T-cell (primary cell): ENCODE data around the gene FOXQ1. TPM values are rescaled to one million over a fixed set of nuclear protein-coding genes. Genes with fewer than 3 reads are reported as not detected.
"Not testable (repeated sequence)": the region's sequence is repeated elsewhere in the genome, so short reads cannot be mapped to it uniquely, and the experiment has no call there.

ENCODE experiments used
- ATAC-seq, 4 experiments: fragments of 200-7000 bp in 3 of 4; fragments of 150-1000 bp in 1 of 4; cut with Tn5 transposase; replicated peaks in 1 of 4; 1 replicate in 3 of 4; 2 replicates in 1 of 4; pipeline ENCODE4 v1.10.0; 2021; ENCODE audit warnings: moderate library complexity in 3 of 4, mild to moderate bottlenecking in 2 of 4, moderate number of reproducible peaks in 1 of 4
- CTCF ChIA-PET, 2 donors: fragments of 300-600 bp; sonication (Branson Sonifier 250); formaldehyde crosslinking; loops; one replicate each; lab custom pipeline; 2022; ENCODE audit warnings: antibody characterized with exemption in 2 of 2; lab: Charles Lee
- POLR2A ChIA-PET, 2 donors: fragments of 300-600 bp; sonication (Branson Sonifier 250); formaldehyde crosslinking; loops; one replicate each; lab custom pipeline; 2022; ENCODE audit warnings: antibody characterized with exemption in 2 of 2; lab: Charles Lee
- DNase-seq, 35 experiments: peaks; one replicate each; pipeline versions ENCODE4 v3.0.0 to v3.0.0-alpha.2; 2013 to 2023
- H3K27ac ChIP-seq: one replicate; pipeline ENCODE4 v1.5.1; 2013; ENCODE audit warnings: low read length
- H3K27me3 ChIP-seq, 2 experiments: replicated peaks in 1 of 2; 1 replicate in 1 of 2; 2 replicates in 1 of 2; pipeline versions ENCODE4 v1.6.1 to v1.7.0; 2013; ENCODE audit warnings: low read length in 1 of 2, mixed read lengths in 1 of 2; ENCODE audit not compliant: control insufficient read depth in 2 of 2, insufficient read depth in 2 of 2; ENCODE audit errors: extremely low read depth in 1 of 2
- H3K36me3 ChIP-seq, 2 donors: 1 replicate in 1 of 2; 2 replicates in 1 of 2; pipeline versions ENCODE4 v1.6.1 to v1.7.0; 2013; ENCODE audit warnings: low read length in 1 of 2; ENCODE audit not compliant: control insufficient read depth in 2 of 2, insufficient read depth in 1 of 2; ENCODE audit errors: extremely low read depth in 1 of 2
- H3K4me1 ChIP-seq, 2 experiments: 1 replicate in 1 of 2; 2 replicates in 1 of 2; pipeline versions ENCODE4 v1.6.1 to v1.7.0; 2013; ENCODE audit warnings: low read length in 2 of 2, mixed read lengths in 1 of 2; ENCODE audit not compliant: insufficient read depth in 2 of 2, control insufficient read depth in 1 of 2; ENCODE audit errors: extremely low read depth in 1 of 2
- H3K4me3 ChIP-seq, 2 donors: 1 replicate in 1 of 2; 2 replicates in 1 of 2; pipeline versions ENCODE4 v1.5.1 to v1.7.0; 2013; ENCODE audit warnings: mild to moderate bottlenecking in 2 of 2, low read length in 1 of 2, moderate library complexity in 1 of 2; ENCODE audit not compliant: control insufficient read depth in 1 of 2; ENCODE audit errors: extremely low read depth in 1 of 2
- H3K9me3 ChIP-seq: 2 replicates; pipeline ENCODE4 v1.7.0; 2013
- H3K27ac Mint-ChIP-seq, 2 donors: one replicate each; pipeline ENCODE4 v1.8.0; 2020 to 2021; ENCODE audit warnings: mild to moderate bottlenecking in 2 of 2, mixed read lengths in 2 of 2
- H3K27me3 Mint-ChIP-seq, 2 donors: one replicate each; pipeline ENCODE4 v1.8.0; 2021 to 2022; ENCODE audit warnings: mixed read lengths in 2 of 2
- H3K36me3 Mint-ChIP-seq: one replicate; pipeline ENCODE4 v1.8.0; 2021; ENCODE audit warnings: mixed read lengths
- H3K4me1 Mint-ChIP-seq, 3 donors: one replicate each; pipeline ENCODE4 v1.8.0; 2020 to 2022; ENCODE audit warnings: mixed read lengths in 3 of 3, mild to moderate bottlenecking in 1 of 3
- H3K4me3 Mint-ChIP-seq, 3 donors: one replicate each; pipeline ENCODE4 v1.8.0; 2020 to 2022; ENCODE audit warnings: mild to moderate bottlenecking in 3 of 3, mixed read lengths in 3 of 3, moderate library complexity in 3 of 3
- H3K9me3 Mint-ChIP-seq, 3 donors: one replicate each; pipeline ENCODE4 v1.8.0; 2020 to 2022; ENCODE audit warnings: mixed read lengths in 3 of 3
- WGBS: methylation state at CpG from one replicate; pipeline ENCODE4 v1.1.5; 2013; ENCODE audit warnings: missing lambda C conversion rate; ENCODE audit not compliant: insufficient coverage; 5-methylcytosine and 5-hydroxymethylcytosine counted together
- total RNA-seq, 35 experiments: library from RNA in 6 of 35; stranded (reverse) in 6 of 35; fragments of 120-200 nt in 1 of 35; gene quantifications; one replicate each; pipeline versions ENCODE4 v1.2.1 to v1.2.4 and lab custom pipeline; 2013 to 2026

The FOXQ1 gene
- total RNA-seq, 5 donors from 2014 or later (not counting 1 experiment from before 2014, with no cell fraction given), result 0.09 TPM; not detected in 4

- Histone ChIP-seq H3K4me1 (peaks cover 0 to 7% of the 10 kb centered on the region in 2 experiments), H3K4me3 (no peak overlapping the region), H3K27me3 (peaks cover 11 to 20% of the 10 kb centered on the region in 2 experiments), H3K27ac (no peak overlapping the region), H3K9me3 (no peaks in the 10 kb centered on the region), H3K36me3 (no peaks in the 10 kb centered on the region)
- no peak for ATAC-seq
- Mint-ChIP-seq H3K4me3 (peak overlapping the region in 2 of 3 donors; percentile 51 to 69), H3K27me3 (peaks cover 34 to 41% of the 10 kb centered on the region in 2 donors), H3K4me1 (peaks cover 17 to 21% (median 19%) of the 10 kb centered on the region in 3 donors), H3K36me3 (no peaks in the 10 kb centered on the region), H3K27ac (no peak overlapping the region), H3K9me3 (no peaks in the 10 kb centered on the region)
- 94% methylated on average over 30 of the region's 43 CpGs for WGBS
- DNase-seq, result no peak
- ChIA-PET CTCF (no interaction called here), POLR2A (no interaction called here)
Observed at GRCh38 chr6:1317302-1317815, 5.5 kb downstream of the FOXQ1 start.

- H3K36me3 Mint-ChIP-seq, result no peaks in the 10 kb centered on the region
- H3K27me3 Mint-ChIP-seq, result peaks cover 39 to 44% of the 10 kb centered on the region in 2 donors
- DNase-seq, result no peak
Observed at GRCh38 chr6:1318036-1318435, 6.1 kb downstream of the FOXQ1 start.

GRCh38 chr6:1318584-1318983, 6.7 kb downstream of the FOXQ1 start:
- H3K4me1 ChIP-seq, H3K27ac ChIP-seq, CTCF ChIA-PET, H3K9me3 ChIP-seq, H3K4me3 ChIP-seq, H3K36me3 ChIP-seq, H3K4me3 Mint-ChIP-seq, H3K36me3 Mint-ChIP-seq, H3K27ac Mint-ChIP-seq, POLR2A ChIA-PET, H3K9me3 Mint-ChIP-seq, ATAC-seq, DNase-seq: not testable (repeated sequence)
- peaks cover 11 to 22% of the 10 kb centered on the region in 2 experiments for H3K27me3 ChIP-seq
- peaks cover 39 to 44% of the 10 kb centered on the region in 2 donors for H3K27me3 Mint-ChIP-seq
- WGBS, result 82% methylated on average over 6 of the region's 22 CpGs
- peaks cover 17 to 20% (median 19%) of the 10 kb centered on the region in 3 donors for H3K4me1 Mint-ChIP-seq

More at GRCh38 chr6:1318036-1318435, 6.1 kb downstream of the FOXQ1 start:
- H3K4me1 ChIP-seq, result peaks cover 0 to 3% of the 10 kb centered on the region in 2 experiments
- no peaks in the 10 kb centered on the region for H3K9me3 ChIP-seq
- Mint-ChIP-seq H3K9me3 (no peaks in the 10 kb centered on the region), H3K27ac (no peak overlapping the region), H3K4me1 (peaks cover 17 to 20% (median 19%) of the 10 kb centered on the region in 3 donors), H3K4me3 (peak overlapping the region; percentile 28 to 69 (median 51))
- WGBS, result 74% methylated on average over 5 of the region's 7 CpGs
- CTCF ChIA-PET, result no interaction called here
- H3K36me3 ChIP-seq, result no peaks in the 10 kb centered on the region
- peaks cover 11 to 21% of the 10 kb centered on the region in 2 experiments for H3K27me3 ChIP-seq
- no peak overlapping the region for H3K4me3 ChIP-seq
- H3K27ac ChIP-seq, result no peak overlapping the region
- POLR2A ChIA-PET, result no interaction called here
- no peak for ATAC-seq

GRCh38 chr6:1321738-1322137, 9.8 kb downstream of the FOXQ1 start:
- ChIA-PET CTCF (no interaction called here), POLR2A (no interaction called here)
- Histone ChIP-seq H3K9me3 (no peaks in the 10 kb centered on the region), H3K27ac (no peak overlapping the region), H3K27me3 (peaks cover 4 to 33% of the 10 kb centered on the region in 2 experiments), H3K4me3 (no peak overlapping the region), H3K36me3 (no peaks in the 10 kb centered on the region), H3K4me1 (no peaks in the 10 kb centered on the region)
- WGBS, result no CpG with 5 or more reads among the region's 4 CpGs
- no peak overlapping the region for H3K27ac Mint-ChIP-seq
- no peak for DNase-seq
- no peaks in the 10 kb centered on the region for H3K9me3 Mint-ChIP-seq
- no peaks in the 10 kb centered on the region for H3K36me3 Mint-ChIP-seq
- peaks cover 39 to 47% of the 10 kb centered on the region in 2 donors for H3K27me3 Mint-ChIP-seq
- H3K4me1 Mint-ChIP-seq, result peaks cover 0 to 2% (median 0%) of the 10 kb centered on the region in 3 donors
- ATAC-seq, result no peak
- no peak overlapping the region for H3K4me3 Mint-ChIP-seq

GRCh38 chr6:1322156-1322555, 10.3 kb downstream of the FOXQ1 start:
- ATAC-seq, result no peak

GRCh38 chr6:1322696-1323219, 10.9 kb downstream of the FOXQ1 start:
- H3K9me3 Mint-ChIP-seq, result no peaks in the 10 kb centered on the region
- Histone ChIP-seq H3K4me1 (no peaks in the 10 kb centered on the region), H3K9me3 (no peaks in the 10 kb centered on the region), H3K27me3 (peaks cover 6 to 38% of the 10 kb centered on the region in 2 experiments), H3K27ac (no peak overlapping the region), H3K4me3 (no peak overlapping the region), H3K36me3 (no peaks in the 10 kb centered on the region)
- 81% methylated on average over 2 of the region's 5 CpGs for WGBS
- ChIA-PET CTCF (no interaction called here), POLR2A (no interaction called here)
- DNase-seq, result no peak
- H3K27me3 Mint-ChIP-seq, result peaks cover 47 to 53% of the 10 kb centered on the region in 2 donors
- H3K4me3 Mint-ChIP-seq, result no peak overlapping the region
- no peaks in the 10 kb centered on the region for H3K36me3 Mint-ChIP-seq
- no peak overlapping the region for H3K27ac Mint-ChIP-seq
- peaks cover 0 to 2% (median 0%) of the 10 kb centered on the region in 3 donors for H3K4me1 Mint-ChIP-seq
- ATAC-seq, result no peak

More at GRCh38 chr6:1322156-1322555, 10.3 kb downstream of the FOXQ1 start:
- Histone ChIP-seq H3K4me1 (no peaks in the 10 kb centered on the region), H3K36me3 (no peaks in the 10 kb centered on the region), H3K27ac (no peak overlapping the region), H3K4me3 (no peak overlapping the region), H3K27me3 (peaks cover 6 to 37% of the 10 kb centered on the region in 2 experiments), H3K9me3 (no peaks in the 10 kb centered on the region)
- Mint-ChIP-seq H3K36me3 (no peaks in the 10 kb centered on the region), H3K27me3 (peaks cover 43 to 50% of the 10 kb centered on the region in 2 donors), H3K27ac (no peak overlapping the region), H3K9me3 (no peaks in the 10 kb centered on the region), H3K4me3 (no peak overlapping the region), H3K4me1 (peaks cover 0 to 2% (median 0%) of the 10 kb centered on the region in 3 donors)
- 74% methylated on average over 2 of the region's 3 CpGs for WGBS
- no peak for DNase-seq
- POLR2A ChIA-PET, result no interaction called here
- CTCF ChIA-PET, result no interaction called here
